ENCODE results near the gene GINS2. TPM values are rescaled to one million over a fixed set of nuclear protein-coding genes. Genes with fewer than 3 reads are reported as not detected.

Gene GINS2
- total RNA-seq, 1 experiment from 2014 or later, result 25.2 TPM

GRCh38 chr16:85716022-85716679 lies 27.4 kb upstream of the GINS2 start:
- Mint-ChIP-seq H3K27ac (ENCODE audit: unreplicated experiment) (no peak overlapping the region), H3K4me3 (ENCODE audit: low read depth, unreplicated experiment) (no peak overlapping the region), H3K4me1 (ENCODE audit: low read depth, unreplicated experiment) (no peaks in the 10 kb centered on the region), H3K27me3 (ENCODE audit: unreplicated experiment) (peaks cover 19% of the 10 kb centered on the region), H3K9me3 (ENCODE audit: low read depth, unreplicated experiment) (no peaks in the 10 kb centered on the region), H3K36me3 (ENCODE audit: insufficient read depth, unreplicated experiment) (peaks cover 6% of the 10 kb centered on the region)
- TF ChIP-seq, protein P1, sequence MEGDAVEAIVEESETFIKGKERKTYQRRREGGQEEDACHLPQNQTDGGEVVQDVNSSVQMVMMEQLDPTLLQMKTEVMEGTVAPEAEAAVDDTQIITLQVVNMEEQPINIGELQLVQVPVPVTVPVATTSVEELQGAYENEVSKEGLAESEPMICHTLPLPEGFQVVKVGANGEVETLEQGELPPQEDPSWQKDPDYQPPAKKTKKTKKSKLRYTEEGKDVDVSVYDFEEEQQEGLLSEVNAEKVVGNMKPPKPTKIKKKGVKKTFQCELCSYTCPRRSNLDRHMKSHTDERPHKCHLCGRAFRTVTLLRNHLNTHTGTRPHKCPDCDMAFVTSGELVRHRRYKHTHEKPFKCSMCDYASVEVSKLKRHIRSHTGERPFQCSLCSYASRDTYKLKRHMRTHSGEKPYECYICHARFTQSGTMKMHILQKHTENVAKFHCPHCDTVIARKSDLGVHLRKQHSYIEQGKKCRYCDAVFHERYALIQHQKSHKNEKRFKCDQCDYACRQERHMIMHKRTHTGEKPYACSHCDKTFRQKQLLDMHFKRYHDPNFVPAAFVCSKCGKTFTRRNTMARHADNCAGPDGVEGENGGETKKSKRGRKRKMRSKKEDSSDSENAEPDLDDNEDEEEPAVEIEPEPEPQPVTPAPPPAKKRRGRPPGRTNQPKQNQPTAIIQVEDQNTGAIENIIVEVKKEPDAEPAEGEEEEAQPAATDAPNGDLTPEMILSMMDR (IDR thresholded peaks at IDR 0.05; ENCODE audit: unreplicated experiment), result no peak
- BruUV-seq (replicated peaks), result no TSS peak
- CTCF ChIA-PET, result interaction anchor here (0.6 to 0.8 kb wide), 4 partner anchors 276 to 1337 kb away, joined by 3 to 10 read pairs (median 3); no protein-coding TSS in a partner anchor
- intact Hi-C loops (cut with micrococcal nuclease; ENCODE audit: unreplicated experiment), result loop anchor here (10.0 kb wide), 1 partner anchor 321 kb away; no protein-coding TSS in a partner anchor
- DNase-seq, result no peak

DNA sequence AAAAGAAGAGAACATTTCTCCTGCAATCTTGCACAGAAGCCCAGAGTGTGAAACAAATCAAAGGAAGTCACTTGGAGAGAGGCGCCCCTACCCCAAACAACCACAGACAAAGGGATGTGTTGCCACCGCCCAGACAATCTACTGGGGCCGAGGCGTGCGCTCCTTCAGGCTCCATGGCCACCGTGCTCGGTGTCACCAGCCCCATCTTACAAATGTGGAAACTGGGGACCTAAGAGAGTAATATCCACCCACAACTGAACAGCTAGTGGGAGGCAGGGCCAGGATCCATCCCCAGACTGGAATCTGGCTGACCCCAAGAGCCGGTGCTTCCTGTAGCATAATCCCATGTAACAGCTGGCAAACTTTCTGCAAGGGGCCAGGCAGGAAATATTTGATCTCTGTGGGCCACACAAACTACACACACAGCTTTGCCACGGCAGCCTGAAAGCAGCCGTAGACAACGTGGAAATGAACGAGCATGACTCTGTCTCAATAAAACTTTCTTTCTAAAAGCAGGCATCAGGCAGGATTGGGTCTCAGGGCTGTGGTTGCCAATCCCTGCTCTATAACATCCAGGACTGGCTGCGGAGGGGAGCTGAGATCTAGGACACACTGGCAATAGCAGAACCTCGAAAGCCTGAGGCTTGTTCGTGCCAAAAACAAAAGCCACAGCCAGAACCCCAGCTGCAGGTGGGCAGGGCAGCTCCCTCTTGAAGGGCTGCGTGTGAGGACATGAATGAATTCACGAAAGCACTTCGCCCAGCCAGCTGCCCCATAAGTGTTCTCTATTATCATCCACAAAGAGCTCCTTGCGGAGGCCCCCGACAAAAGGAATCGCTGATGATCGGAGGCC lies 26.6 kb upstream of the GINS2 start:
- Mint-ChIP-seq H3K27me3 (ENCODE audit: unreplicated experiment) (peaks cover 19% of the 10 kb centered on the region), H3K4me1 (ENCODE audit: low read depth, unreplicated experiment) (no peaks in the 10 kb centered on the region), H3K36me3 (ENCODE audit: insufficient read depth, unreplicated experiment) (peaks cover 4% of the 10 kb centered on the region), H3K27ac (ENCODE audit: unreplicated experiment) (no peak overlapping the region), H3K4me3 (ENCODE audit: low read depth, unreplicated experiment) (no peak overlapping the region), H3K9me3 (ENCODE audit: low read depth, unreplicated experiment) (no peaks in the 10 kb centered on the region)
- intact Hi-C loops (cut with micrococcal nuclease; ENCODE audit: unreplicated experiment), result loop anchor here (10.0 kb wide), 1 partner anchor 321 kb away; no protein-coding TSS in a partner anchor
- no TSS peak for BruUV-seq (replicated peaks)
- DNase-seq, result no peak
- TF ChIP-seq, protein P1 (IDR thresholded peaks at IDR 0.05; ENCODE audit: unreplicated experiment), result no peak
- CTCF ChIA-PET, result interaction anchor here (0.8 kb wide), 1 partner anchor 275 kb away, joined by 10 read pairs; no protein-coding TSS in a partner anchor

DNA sequence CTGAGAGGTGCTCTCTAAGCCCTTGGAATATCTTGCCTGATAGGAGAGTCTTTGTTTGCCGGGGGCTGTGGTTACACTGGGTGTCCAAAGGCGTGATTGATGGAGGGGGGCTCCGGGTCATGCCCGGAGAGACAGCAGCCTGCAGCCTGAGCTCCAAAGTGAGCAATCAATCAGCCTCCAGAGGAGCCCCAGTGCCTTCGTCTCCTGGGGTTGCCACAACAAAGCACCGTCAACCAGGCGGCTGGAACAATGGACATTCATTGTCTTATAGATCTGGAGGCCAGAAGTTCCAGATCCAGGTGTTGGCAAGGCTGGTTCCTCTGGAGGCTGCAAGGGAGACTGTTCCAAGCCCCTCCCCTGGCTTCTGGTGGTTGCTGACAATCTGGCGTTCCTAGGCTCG lies 24.0 kb upstream of the GINS2 start:
- peaks cover 19% of the 10 kb centered on the region for H3K27me3 Mint-ChIP-seq (ENCODE audit: unreplicated experiment)

DNA sequence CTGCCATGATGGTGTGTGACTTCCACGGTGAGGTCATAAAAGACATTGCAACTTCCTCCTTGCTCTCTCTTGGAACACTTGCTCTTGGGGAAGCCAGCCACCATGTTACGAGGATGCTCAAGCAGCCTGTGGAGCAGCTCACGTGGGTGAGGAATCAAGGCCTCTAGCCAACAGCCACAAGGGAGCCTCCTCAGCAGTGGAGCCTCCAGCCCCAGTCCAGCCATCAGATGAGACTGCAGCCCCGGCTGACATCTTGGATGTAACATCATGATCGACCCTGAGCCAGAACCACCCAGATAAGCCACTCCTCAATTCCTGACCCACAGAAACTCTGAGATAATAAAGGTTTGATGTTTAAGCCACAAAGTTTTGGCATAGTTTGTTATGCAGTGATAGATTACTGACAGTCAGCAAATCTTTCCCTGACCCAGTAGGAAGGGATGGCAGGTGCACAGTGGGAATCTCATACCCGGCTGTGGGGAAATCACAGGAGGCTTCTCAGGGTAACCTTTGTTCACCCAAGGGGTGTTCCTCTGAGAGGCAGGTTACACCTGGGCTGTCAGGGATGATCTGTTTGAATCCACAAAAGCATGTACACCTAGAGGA lies 23.3 kb upstream of the GINS2 start:
- Mint-ChIP-seq H3K4me3 (ENCODE audit: low read depth, unreplicated experiment) (no peak overlapping the region), H3K27ac (ENCODE audit: unreplicated experiment) (no peak overlapping the region), H3K4me1 (ENCODE audit: low read depth, unreplicated experiment) (no peaks in the 10 kb centered on the region), H3K36me3 (ENCODE audit: insufficient read depth, unreplicated experiment) (no peaks in the 10 kb centered on the region), H3K27me3 (ENCODE audit: unreplicated experiment) (peaks cover 19% of the 10 kb centered on the region), H3K9me3 (ENCODE audit: low read depth, unreplicated experiment) (no peaks in the 10 kb centered on the region)
- no TSS peak for BruUV-seq (replicated peaks)
- CTCF ChIA-PET, result no interaction called here
- TF ChIP-seq, protein P1 (IDR thresholded peaks at IDR 0.05; ENCODE audit: unreplicated experiment), result no peak
- no peak for DNase-seq
- intact Hi-C loops (cut with micrococcal nuclease; ENCODE audit: unreplicated experiment), result loop anchor here (10.0 kb wide), 1 partner anchor 317 kb away; no protein-coding TSS in a partner anchor

More for the DNA sequence above, 24.0 kb upstream of the GINS2 start:
- no peak for DNase-seq
- intact Hi-C loops (cut with micrococcal nuclease; ENCODE audit: unreplicated experiment), result loop anchor here (10.0 kb wide), 1 partner anchor 318 kb away; no protein-coding TSS in a partner anchor
- TF ChIP-seq, protein P1 (IDR thresholded peaks at IDR 0.05; ENCODE audit: unreplicated experiment), result no peak
- H3K4me3 Mint-ChIP-seq (ENCODE audit: low read depth, unreplicated experiment), result no peak overlapping the region
- H3K27ac Mint-ChIP-seq (ENCODE audit: unreplicated experiment), result no peak overlapping the region
- no peaks in the 10 kb centered on the region for H3K36me3 Mint-ChIP-seq (ENCODE audit: insufficient read depth, unreplicated experiment)
- CTCF ChIA-PET, result no interaction called here
- BruUV-seq (replicated peaks), result no TSS peak
- H3K9me3 Mint-ChIP-seq (ENCODE audit: low read depth, unreplicated experiment), result no peaks in the 10 kb centered on the region
- H3K4me1 Mint-ChIP-seq (ENCODE audit: low read depth, unreplicated experiment), result no peaks in the 10 kb centered on the region

Data from Calu3 (cell line).